M059J (cell line): ENCODE measurements around the gene FXYD6. TPM values are rescaled to one million over a fixed set of nuclear protein-coding genes. Genes with fewer than 3 reads are reported as not detected.
A peak's percentile ranks its signal among the peaks of the same experiment; 100 is the strongest.

Experiments used
- DNase-seq: peaks from one replicate; pipeline ENCODE4 v3.0.0-alpha.2; 2012; ENCODE audit warnings: low read depth
- total RNA-seq: library from RNA; depleted of rRNA; stranded (reverse); fragments of >200 nt; shearing (Covaris generic); gene quantifications from 2 replicates; pipeline ENCODE4 v1.2.3, GENCODE V29; 2014

The FXYD6 gene
- total RNA-seq, 1 experiment from 2014 or later = 0.86 TPM

GRCh38 chr11:117887431-117888138 is 11.1 kb upstream of the FXYD6 start:
- no peak for DNase-seq

GRCh38 chr11:117885777-117886176 is 9.3 kb upstream of the FXYD6 start:
- DNase-seq = no peak

- no peak for DNase-seq
These were observed 8.5 kb upstream of the FXYD6 start for GRCh38 chr11:117884994-117885393.

- DNase-seq = no peak
These were observed 6.6 kb upstream of the FXYD6 start for GRCh38 chr11:117883063-117883462.

GRCh38 chr11:117882311-117882905 is 6.0 kb upstream of the FXYD6 start:
- no peak for DNase-seq

- no peak for DNase-seq
These were observed 4.8 kb upstream of the FXYD6 start for GRCh38 chr11:117881217-117881616.

GRCh38 chr11:117879516-117880480 is 3.3 kb upstream of the FXYD6 start:
- no peak for DNase-seq

- DNase-seq = no peak
These were observed 2.5 kb upstream of the FXYD6 start for GRCh38 chr11:117878939-117879475.

GRCh38 chr11:117878314-117878938 is 2.0 kb upstream of the FXYD6 start:
- DNase-seq = peak; percentile 4

GRCh38 chr11:117877120-117877784 is 794 bp upstream of the FXYD6 start:
- no peak for DNase-seq

GRCh38 chr11:117876059-117876340 is 458 bp downstream of the FXYD6 start:
- DNase-seq = no peak

GRCh38 chr11:117875382-117876058 is 938 bp downstream of the FXYD6 start:
- no peak for DNase-seq

- DNase-seq = no peak
These were observed 1.5 kb downstream of the FXYD6 start for GRCh38 chr11:117874910-117875381.

GRCh38 chr11:117874253-117874909 is 2.1 kb downstream of the FXYD6 start:
- peak; percentile 3 for DNase-seq

- no peak for DNase-seq
These were observed 2.7 kb downstream of the FXYD6 start for GRCh38 chr11:117873828-117874125.

GRCh38 chr11:117872975-117873827 is 3.3 kb downstream of the FXYD6 start:
- no peak for DNase-seq

GRCh38 chr11:117872420-117872961 is 4.0 kb downstream of the FXYD6 start:
- no peak for DNase-seq

GRCh38 chr11:117871784-117872183 is 4.7 kb downstream of the FXYD6 start:
- DNase-seq = no peak

GRCh38 chr11:117871160-117871559 is 5.3 kb downstream of the FXYD6 start:
- DNase-seq = no peak
